Bladder microvascular endothelial cell (primary cell): Measurements from ENCODE around the gene C19orf85. TPM values are rescaled to one million over a fixed set of nuclear protein-coding genes. Genes with fewer than 3 reads are reported as not detected.

Source experiments
- total RNA-seq: library from RNA; depleted of rRNA; stranded (reverse); fragments of >200 nt; gene quantifications from 2 replicates; pipeline ENCODE4 v1.2.3, GENCODE V29; 2014

The C19orf85 gene
- total RNA-seq, result not detected in 2 replicates

DNA sequence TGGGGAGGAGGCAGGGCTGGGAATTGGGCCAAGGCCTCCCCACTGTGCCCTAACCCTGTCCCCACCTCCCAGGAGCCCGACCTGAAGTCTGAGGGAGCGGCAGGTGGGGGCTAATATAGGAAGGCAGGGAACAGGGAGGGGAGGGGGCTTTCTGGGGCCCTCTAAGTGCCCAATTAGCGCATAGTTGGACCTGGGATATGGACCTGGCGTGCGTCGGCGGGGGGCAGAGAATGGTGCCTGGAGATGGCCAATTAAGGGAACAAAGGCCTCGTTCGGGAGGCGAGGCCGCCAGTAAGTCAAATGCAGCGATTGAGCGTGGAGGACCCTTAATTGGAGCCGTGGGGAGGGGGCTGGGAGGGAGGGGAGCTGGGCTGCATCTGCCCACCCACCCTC lies at the start of gene C19orf85:
C19orf85 (minus strand) TSS at position 90 of the 393 bp plus-strand sequence. CDS start 197 bp downstream, outside the sequence.

DNA sequence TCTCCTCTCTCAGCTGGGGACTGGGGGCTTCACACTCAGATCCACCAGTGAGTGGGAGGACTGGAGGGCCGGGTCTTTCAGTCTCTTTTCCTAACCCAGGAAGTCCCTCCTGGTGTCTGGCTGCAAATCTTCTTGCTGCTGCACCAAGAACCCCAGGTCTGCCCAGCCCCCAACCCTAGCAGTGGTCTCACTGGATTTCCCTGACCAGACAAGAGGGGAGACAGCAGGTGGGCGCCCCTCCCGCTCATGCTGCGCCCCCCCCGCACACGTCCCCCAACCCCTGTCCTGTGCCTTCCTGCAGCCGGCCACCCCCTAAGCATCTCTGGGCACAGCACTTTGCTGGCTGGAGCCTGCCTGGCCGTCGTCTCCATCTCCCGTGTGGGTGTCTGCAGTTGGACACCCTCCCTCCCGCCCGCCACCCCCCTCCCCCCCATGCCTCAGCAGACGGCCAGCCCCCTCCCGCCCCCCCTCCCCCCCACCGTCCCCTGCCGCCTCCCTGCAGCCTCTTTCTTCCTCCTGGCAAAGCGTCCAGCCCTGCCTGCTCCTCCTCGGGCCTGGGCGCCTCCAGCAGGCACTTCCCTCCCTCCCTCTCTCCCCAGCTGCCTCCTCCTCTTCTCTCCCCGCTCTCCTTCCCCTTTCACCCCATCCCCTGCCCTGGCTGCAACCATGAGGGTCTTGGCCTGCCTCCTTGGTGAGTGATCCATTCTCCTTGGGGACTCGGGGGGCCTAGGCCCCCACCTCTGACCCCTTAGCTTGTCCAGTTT lies 23.6 kb upstream of the C19orf85 start, which contains the start of gene SSC5D:
SSC5D (plus strand) TSS at position 513 of the 764 bp plus-strand sequence; CDS start at position 667, 154 bp downstream.

DNA sequence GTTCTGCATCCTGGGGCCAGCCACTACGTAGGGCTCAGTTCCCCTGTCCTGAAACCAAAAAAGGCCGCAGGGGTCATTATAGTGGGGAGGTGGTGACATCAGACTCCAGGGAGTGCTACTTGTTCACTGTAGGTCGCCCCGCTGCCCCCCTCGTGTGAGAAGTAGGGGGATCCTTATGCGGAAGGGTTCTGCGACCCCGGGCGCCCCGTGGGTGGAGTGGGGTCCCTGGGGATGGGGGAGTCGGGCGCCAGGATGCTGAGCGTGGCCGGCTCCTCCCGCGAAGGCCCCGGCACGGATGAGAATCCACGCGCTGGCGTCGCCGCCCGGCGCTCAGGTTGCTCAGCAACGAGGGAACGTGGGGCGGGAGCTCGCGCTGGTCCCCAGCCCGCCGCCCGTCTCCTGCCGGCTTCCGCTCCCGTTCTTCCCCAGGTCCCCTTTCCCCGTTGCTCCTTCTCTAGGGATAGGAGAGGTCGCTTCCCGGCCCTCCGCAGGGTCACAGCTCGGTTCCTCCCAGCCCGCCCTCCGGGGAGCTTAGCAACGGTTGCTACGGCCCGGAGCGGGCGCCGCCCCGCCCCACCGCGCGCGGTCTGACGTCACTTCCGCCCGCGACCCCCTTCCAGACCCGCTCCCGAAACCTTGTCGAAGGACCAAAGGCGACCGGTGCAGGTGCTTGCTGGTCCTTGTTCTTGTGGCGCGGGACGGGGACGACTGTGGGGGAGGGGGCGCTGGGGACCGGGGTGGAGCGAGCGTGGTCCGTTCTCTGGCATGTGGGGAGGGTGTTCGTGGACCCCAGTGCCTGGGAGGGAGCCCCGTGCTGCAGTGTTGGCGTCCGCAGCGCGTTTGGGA lies 20.3 kb upstream of the C19orf85 start, which contains the start of gene NAT14:
NAT14 (plus strand) TSS at position 596 of the 846 bp plus-strand sequence. CDS start 521 bp downstream, outside the sequence.

DNA sequence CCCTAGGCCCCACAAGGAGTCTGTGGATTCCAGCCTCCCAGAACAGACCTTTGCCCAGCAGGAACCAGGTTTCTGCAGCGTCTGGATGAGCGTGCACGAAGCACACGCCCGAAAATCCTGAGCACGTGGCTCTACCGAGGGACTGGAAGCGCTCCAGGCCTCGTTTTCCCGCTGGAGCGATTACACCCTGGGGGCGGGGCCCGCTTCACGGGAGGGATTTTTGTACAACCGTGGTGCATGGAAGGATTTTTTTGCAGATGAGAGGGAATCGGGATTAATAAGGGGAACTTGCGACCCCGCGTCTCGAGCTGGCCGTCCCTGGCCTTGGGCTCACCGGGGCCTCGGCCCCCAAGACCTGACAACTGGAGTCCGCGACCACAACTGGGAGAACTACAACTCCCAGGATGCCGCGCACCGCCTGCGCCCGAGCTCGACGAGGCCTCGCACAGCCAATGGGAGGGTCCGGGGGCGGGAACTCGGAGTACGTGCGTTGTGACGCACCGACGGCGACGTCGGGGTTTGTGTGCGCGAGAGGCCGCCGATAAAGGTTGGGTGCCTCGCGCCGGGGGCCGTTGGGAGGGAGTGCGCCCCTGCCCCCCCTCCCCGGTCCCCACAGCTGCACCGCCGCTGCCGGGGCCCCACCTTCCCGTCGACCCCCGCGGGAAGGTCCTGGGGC lies 11.7 kb upstream of the C19orf85 start, which contains the start of gene ZNF628:
ZNF628 (plus strand) TSS at position 518 of the 676 bp plus-strand sequence. CDS start 3,294 bp downstream, outside the sequence.

DNA sequence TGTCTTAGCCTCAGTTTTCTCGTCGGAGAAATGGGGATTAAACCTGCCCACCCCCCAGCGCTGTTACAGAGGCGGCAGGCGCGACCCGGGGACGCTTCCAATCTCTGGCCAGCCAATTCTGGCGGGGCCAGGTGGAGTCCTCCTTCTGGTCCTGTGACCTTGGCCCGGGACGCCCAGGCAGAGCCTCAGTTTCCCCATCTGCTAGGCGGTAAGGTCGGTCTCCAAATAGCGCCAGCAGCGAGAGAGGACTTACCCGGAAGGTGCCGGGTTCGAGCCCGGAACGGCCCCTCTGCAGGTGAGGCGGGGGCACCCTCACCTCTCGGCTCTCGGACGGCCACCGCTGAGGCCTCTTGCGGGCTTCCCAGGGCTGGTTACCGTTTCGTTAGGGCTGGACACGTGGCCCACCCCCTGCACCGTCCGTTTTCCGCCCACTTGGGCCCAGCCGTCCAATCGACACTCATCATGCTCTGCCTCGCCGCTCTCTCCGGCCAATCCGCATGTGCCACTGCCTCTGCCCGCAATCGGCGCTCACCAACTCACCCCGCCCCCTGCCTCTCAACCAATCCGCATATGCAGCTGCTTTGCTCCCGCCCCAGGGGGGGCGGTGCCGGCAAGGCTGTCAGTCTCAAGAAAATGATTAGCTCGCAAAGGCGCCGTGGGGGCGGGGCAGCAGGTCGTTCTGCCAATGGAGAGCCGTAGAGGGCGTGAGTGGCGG lies 3.1 kb downstream of the C19orf85 start, which contains the start of gene ISOC2:
ISOC2 (minus strand) TSS at position 384 of the 715 bp plus-strand sequence. CDS start 5,156 bp downstream, outside the sequence.

DNA sequence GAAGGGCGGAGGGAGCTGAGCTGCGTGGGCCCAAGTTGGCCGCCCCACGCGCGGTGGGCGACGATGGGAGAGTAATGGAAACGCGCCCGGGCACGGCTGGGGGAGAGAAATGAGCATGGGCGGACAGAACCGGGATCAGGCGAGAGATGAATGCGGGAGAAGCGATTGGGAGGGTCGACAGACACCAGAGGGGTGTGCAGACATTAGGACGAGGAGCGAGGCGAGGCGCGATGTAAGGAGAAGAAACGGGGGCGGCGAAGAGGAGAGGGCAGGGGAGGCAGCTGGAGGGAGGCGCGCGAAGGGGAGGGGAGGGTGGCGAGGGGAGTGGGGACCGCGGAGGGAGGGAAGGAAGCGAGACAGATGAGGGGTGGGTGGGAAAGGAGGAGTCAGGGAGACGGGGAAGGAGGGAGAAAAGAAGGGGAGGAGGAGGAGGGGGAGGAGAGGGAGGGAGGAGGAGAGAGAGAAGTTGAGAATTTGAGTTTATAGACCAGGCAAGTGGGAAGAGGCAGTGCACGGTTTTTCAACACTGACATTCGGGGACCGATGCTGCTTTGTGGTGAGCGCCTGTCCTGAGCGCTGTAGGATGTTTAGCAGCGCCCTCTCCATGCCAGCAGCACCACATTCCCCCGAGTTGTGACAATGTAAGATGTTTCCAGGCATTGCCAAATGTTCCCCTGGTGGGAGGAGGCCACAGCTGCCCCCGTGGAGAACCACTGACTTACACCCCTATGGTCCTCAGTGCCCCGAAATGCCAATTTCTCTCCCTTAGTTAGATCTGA lies 21.3 kb downstream of the C19orf85 start, which contains the start of gene SHISA7:
SHISA7 (minus strand) TSS at position 256 of the 779 bp plus-strand sequence. CDS start 437 bp downstream, outside the sequence.

Other genes with a start within 250 kb of the C19orf85 start
- gene TMEM86B, start 236.0 kb downstream of the C19orf85 start, total RNA-seq, result 0.32 and 1.0 TPM in 2 replicates
- gene PPP6R1, start 205.7 kb downstream of the C19orf85 start, total RNA-seq, result 20.4 and 44.2 TPM in 2 replicates
- 21.5 and 23.5 TPM in 2 replicates for gene HSPBP1, start 184.6 kb downstream of the C19orf85 start, total RNA-seq
- 0.49 and 0.82 TPM in 2 replicates for gene BRSK1, start 180.8 kb downstream of the C19orf85 start, total RNA-seq
- gene TMEM150B, start 139.4 kb downstream of the C19orf85 start, total RNA-seq, result not detected in 2 replicates
- 3.9 and 6.2 TPM in 2 replicates for gene KMT5C, start 124.9 kb downstream of the C19orf85 start, total RNA-seq
- gene COX6B2, start 110.0 kb downstream of the C19orf85 start, total RNA-seq, result not detected in 2 replicates
- not detected in 2 replicates for gene GARIN5B, start 101.5 kb downstream of the C19orf85 start, total RNA-seq
- under 0.01 TPM in 1 of 2 replicates, not detected in the other for gene IL11, start 94.3 kb downstream of the C19orf85 start, total RNA-seq
- gene TMEM190, start 87.9 kb downstream of the C19orf85 start, total RNA-seq, result not detected in 2 replicates
- gene TMEM238, start 80.5 kb downstream of the C19orf85 start, total RNA-seq, result not detected in 2 replicates
- gene RPL28, start 78.8 kb downstream of the C19orf85 start, total RNA-seq, result 170 and 234 TPM in 2 replicates
- 31.8 and 82.4 TPM in 2 replicates for gene UBE2S, start 57.0 kb downstream of the C19orf85 start, total RNA-seq
- not detected in 2 replicates for gene SHISA7, start 21.5 kb downstream of the C19orf85 start, total RNA-seq
- gene ISOC2, start 3.1 kb downstream of the C19orf85 start, total RNA-seq, result 38.4 and 40.0 TPM in 2 replicates
- gene ZNF628, start 11.9 kb upstream of the C19orf85 start, total RNA-seq, result 0.81 and 1.8 TPM in 2 replicates
- gene NAT14, start 20.4 kb upstream of the C19orf85 start, total RNA-seq, result 9.4 and 9.8 TPM in 2 replicates
- gene SSC5D, start 23.7 kb upstream of the C19orf85 start, total RNA-seq, result 0.16 and 0.31 TPM in 2 replicates
- gene SBK2, start 72.4 kb upstream of the C19orf85 start, total RNA-seq, result not detected in 2 replicates
- 0.13 and 0.16 TPM in 2 replicates for gene SBK3, start 80.8 kb upstream of the C19orf85 start, total RNA-seq
- gene ZNF579, start 116.1 kb upstream of the C19orf85 start, total RNA-seq, result 2.1 and 3.0 TPM in 2 replicates
- 1.3 and 3.1 TPM in 2 replicates for gene FIZ1, start 134.8 kb upstream of the C19orf85 start, total RNA-seq
- gene ZNF524, start 135.5 kb upstream of the C19orf85 start, total RNA-seq, result 9.5 and 10.5 TPM in 2 replicates
- gene ZNF865, start 140.9 kb upstream of the C19orf85 start, total RNA-seq, result 0.97 and 1.5 TPM in 2 replicates
- 3.9 and 4.7 TPM in 2 replicates for gene ZNF784, start 159.8 kb upstream of the C19orf85 start, total RNA-seq
- 1.5 and 2.9 TPM in 2 replicates for gene ZNF580, start 176.3 kb upstream of the C19orf85 start, total RNA-seq
- 11.5 and 18.0 TPM in 2 replicates for gene ZNF581, start 178.9 kb upstream of the C19orf85 start, total RNA-seq
- gene CCDC106, start 183.5 kb upstream of the C19orf85 start, total RNA-seq, result 5.3 and 11.0 TPM in 2 replicates
- 94.9 and 152 TPM in 2 replicates for gene U2AF2, start 190.3 kb upstream of the C19orf85 start, total RNA-seq
- gene EPN1, start 210.5 kb upstream of the C19orf85 start, total RNA-seq, result 22.2 and 199 TPM in 2 replicates